GM23338 (cell line): ENCODE data around the gene ABCF3. TPM values are rescaled to one million over a fixed set of nuclear protein-coding genes. Genes with fewer than 3 reads are reported as not detected.

Experiments used
- ATAC-seq: fragments of 200-7000 bp; cut with Tn5 transposase; 3 replicates; pipeline ENCODE4 v1.9.1; 2020
- DNase-seq: peaks from one replicate; pipeline ENCODE4 v3.0.0-alpha.2; 2015; ENCODE audit warnings: low spot score
- H2AFZ ChIP-seq: fragments of 200-600 bp; sonication (generic); 2 replicates; pipeline ENCODE4 v1.8.0; 2016; ENCODE audit warnings: antibody characterized with exemption, mild to moderate bottlenecking, moderate library complexity
- H3F3A ChIP-seq: fragments of 200-600 bp; sonication (generic); replicated peaks from 2 replicates; pipeline ENCODE4 v1.8.0; 2017; ENCODE audit warnings: antibody characterized with exemption, mixed run types, low read depth
- H3K27ac ChIP-seq: fragments of 200-600 bp; sonication (generic); 2 replicates; pipeline ENCODE4 v1.6.1; 2016; ENCODE audit warnings: low read depth
- H3K27me3 ChIP-seq: fragments of 200-600 bp; sonication (generic); 2 replicates; pipeline ENCODE4 v1.8.0; 2016; ENCODE audit warnings: mild to moderate bottlenecking, mixed run types, moderate library complexity; ENCODE audit not compliant: insufficient read depth
- H3K36me3 ChIP-seq: fragments of 200-600 bp; sonication (generic); 2 replicates; pipeline ENCODE4 v1.8.0; 2016; ENCODE audit warnings: mild to moderate bottlenecking; ENCODE audit not compliant: insufficient read depth
- H3K4me1 ChIP-seq: fragments of 200-600 bp; sonication (generic); 2 replicates; pipeline ENCODE4 v1.8.0; 2016; ENCODE audit warnings: mild to moderate bottlenecking, moderate library complexity; ENCODE audit not compliant: insufficient read depth
- H3K4me2 ChIP-seq: fragments of 200-600 bp; sonication (generic); 2 replicates; pipeline ENCODE4 v1.7.1; 2017; ENCODE audit warnings: mixed run types
- H3K4me3 ChIP-seq: fragments of 200-600 bp; sonication (generic); 2 replicates; pipeline ENCODE4 v1.6.1; 2016; ENCODE audit warnings: mixed run types
- H3K79me2 ChIP-seq: fragments of 200-600 bp; sonication (generic); replicated peaks from 2 replicates; pipeline ENCODE4 v1.8.0; 2017; ENCODE audit warnings: mild to moderate bottlenecking; ENCODE audit not compliant: insufficient read depth
- H3K9me2 ChIP-seq: fragments of 200-600 bp; sonication (generic); 2 replicates; pipeline ENCODE4 v1.8.0; 2017; ENCODE audit not compliant: insufficient read depth
- H4K20me1 ChIP-seq: fragments of 200-600 bp; sonication (generic); replicated peaks from 2 replicates; pipeline ENCODE4 v1.8.0; 2017; ENCODE audit warnings: mild to moderate bottlenecking; ENCODE audit not compliant: insufficient read depth
- H3K27ac Mint-ChIP-seq: 2 replicates; pipeline ENCODE4 v1.8.0; 2020; ENCODE audit warnings: inconsistent platforms, mild to moderate bottlenecking, moderate library complexity, mixed read lengths
- H3K27me3 Mint-ChIP-seq: 3 replicates; pipeline ENCODE4 v1.8.0; 2022; ENCODE audit warnings: low read depth, mild to moderate bottlenecking, moderate library complexity, mixed read lengths, inconsistent platforms; ENCODE audit not compliant: insufficient read depth, poor library complexity
- H3K36me3 Mint-ChIP-seq: 3 replicates; pipeline ENCODE4 v1.8.0; 2021; ENCODE audit warnings: low read depth, mild to moderate bottlenecking, inconsistent platforms, moderate library complexity, mixed read lengths
- H3K4me1 Mint-ChIP-seq: 3 replicates; pipeline ENCODE4 v1.8.0; 2020; ENCODE audit warnings: mild to moderate bottlenecking, inconsistent platforms, mixed read lengths
- H3K4me3 Mint-ChIP-seq: 3 replicates; pipeline ENCODE4 v1.8.0; 2021; ENCODE audit warnings: moderate library complexity, mild to moderate bottlenecking, inconsistent platforms, mixed read lengths
- H3K9me3 Mint-ChIP-seq: 3 replicates; pipeline ENCODE4 v1.8.0; 2020; ENCODE audit warnings: moderate library complexity, mild to moderate bottlenecking, inconsistent platforms, mixed read lengths
- CREB1 ChIP-seq: fragments of 250-450 bp; sonication (Bioruptor Pico); IDR thresholded peaks from 2 replicates; pipeline ENCODE4 v1.5.0; 2020; ENCODE audit warnings: low read depth, mild to moderate bottlenecking, moderate library complexity
- EZH2 ChIP-seq: fragments of 200-600 bp; sonication (generic); IDR thresholded peaks from one replicate; pipeline ENCODE4 v1.8.0; 2017; ENCODE audit warnings: antibody characterized with exemption, mild to moderate bottlenecking, low read depth; ENCODE audit not compliant: unreplicated experiment
- EZH2phosphoT487 ChIP-seq: fragments of 200-600 bp; sonication (generic); IDR thresholded peaks from one replicate; pipeline ENCODE4 v1.8.1; 2018; ENCODE audit warnings: antibody characterized with exemption; ENCODE audit not compliant: unreplicated experiment
- JUNB ChIP-seq: IDR thresholded peaks from one replicate; pipeline ENCODE4 v1.6.1; 2016; ENCODE audit warnings: antibody characterized with exemption; ENCODE audit not compliant: unreplicated experiment
- NANOG ChIP-seq: IDR thresholded peaks from 2 replicates; pipeline ENCODE4 v1.6.1; 2016; ENCODE audit warnings: antibody characterized with exemption, borderline replicate concordance
- POLR2AphosphoS5 ChIP-seq: IDR thresholded peaks from 2 replicates; pipeline ENCODE4 v1.6.1; 2016; ENCODE audit warnings: antibody characterized with exemption, low read depth
- STAT1 ChIP-seq: IDR thresholded peaks from one replicate; pipeline ENCODE4 v1.6.1; 2016; ENCODE audit warnings: antibody characterized with exemption; ENCODE audit not compliant: unreplicated experiment
- ZNF114 ChIP-seq: fragments of 250-450 bp; sonication (Bioruptor Pico); IDR thresholded peaks from 2 replicates; pipeline ENCODE4 v1.5.0; 2020; ENCODE audit warnings: mild to moderate bottlenecking, moderate library complexity
- ZNF331 ChIP-seq: fragments of 250-450 bp; sonication (Bioruptor Pico); IDR thresholded peaks from 2 replicates; pipeline ENCODE4 v1.5.0; 2020; ENCODE audit warnings: low read depth, mild to moderate bottlenecking, moderate library complexity
- polyA plus RNA-seq: library from polyadenylated mRNA; unstranded; fragments of >200 nt; fragmentation: Nextera tagmentation; extraction: Ambion mirVana; gene quantifications from 2 replicates; pipeline ENCODE4 v1.2.1, GENCODE V29; 2016
- total RNA-seq: library from RNA; depleted of rRNA; stranded (reverse); fragments of >200 nt; shearing (Covaris generic); gene quantifications from 2 replicates; pipeline ENCODE4 v1.2.3, GENCODE V29; 2014
- TF ChIP-seq, protein P1 (sequence below), 2 experiments: fragments of 200-600 bp in 1 of 2; sonication (generic) in 1 of 2; conservative IDR thresholded peaks; 2 replicates each; pipeline versions ENCODE4 v1.5.1 to v1.6.1; 2016 to 2017; ENCODE audit warnings: antibody characterized with exemption in 2 of 2, low read depth in 2 of 2, mild to moderate bottlenecking in 2 of 2, moderate library complexity in 1 of 2
- TF ChIP-seq, protein P2 (sequence below): IDR thresholded peaks from 2 replicates; pipeline ENCODE4 v1.6.1; 2016; ENCODE audit warnings: antibody characterized with exemption
- TF ChIP-seq, protein P3 (sequence below): fragments of 250-450 bp; sonication (Bioruptor Pico); IDR thresholded peaks from 2 replicates; pipeline ENCODE4 v1.5.0; 2020; ENCODE audit warnings: mild to moderate bottlenecking, moderate library complexity
- TF ChIP-seq, protein P4 (sequence below): IDR thresholded peaks from one replicate; pipeline ENCODE4 v1.6.1; 2018; ENCODE audit warnings: antibody characterized with exemption; ENCODE audit not compliant: unreplicated experiment

The ABCF3 gene
- total and polyA plus RNA-seq, 2 experiments from 2014 or later: 33.4 to 48.9 TPM

DNA sequence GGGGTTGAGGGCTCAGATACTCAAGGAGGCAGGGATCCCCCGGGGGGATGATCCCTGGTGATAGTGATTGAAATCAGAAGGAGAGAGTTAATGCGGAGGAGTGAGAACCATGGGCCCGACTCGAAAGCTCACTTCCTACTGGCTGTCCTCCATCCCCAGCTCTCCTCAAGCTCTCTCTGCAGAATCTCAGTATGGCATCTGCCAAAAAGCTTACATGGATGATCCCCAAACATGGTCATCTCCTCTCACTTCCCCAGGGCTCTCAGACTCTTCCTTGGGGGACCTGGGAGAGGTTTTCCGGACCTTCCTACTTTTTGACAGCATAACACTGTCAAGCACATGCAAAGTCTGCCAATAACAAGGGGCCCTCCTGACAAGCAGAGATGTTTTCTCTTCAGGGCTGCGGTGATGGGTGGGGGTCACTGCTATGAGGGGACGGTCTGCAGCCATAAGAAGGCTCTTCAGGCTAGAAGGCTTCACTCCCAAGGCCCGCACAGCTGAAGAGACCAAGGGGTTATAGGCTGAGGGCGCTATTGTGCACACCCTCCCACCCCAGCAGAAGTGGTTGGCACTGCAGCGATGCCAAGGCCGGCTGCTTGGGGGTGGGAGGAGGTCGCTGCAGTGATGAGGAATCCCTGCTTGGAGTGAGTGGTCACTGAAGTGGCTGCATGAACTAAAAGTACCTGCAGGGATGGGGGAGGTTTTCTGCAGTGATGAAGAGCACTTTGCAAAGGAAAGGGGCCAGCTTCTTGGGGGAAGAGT is 42.6 kb downstream of the ABCF3 start:
- no peaks in the 10 kb centered on the region for H3K9me2 ChIP-seq
- Mint-ChIP-seq H3K27ac (no peak overlapping the region), H3K4me1 (peaks cover 5% of the 10 kb centered on the region), H3K36me3 (no peaks in the 10 kb centered on the region; the same call in 2 of the 3 replicates), H3K4me3 (peak overlapping the region; percentile 63), H3K9me3 (no peaks in the 10 kb centered on the region; the same call in 2 of the 3 replicates), H3K27me3 (peaks cover 53% of the 10 kb centered on the region)
- H2AFZ ChIP-seq: no peak overlapping the region; the same call in 1 of the 2 replicates
- H3F3A ChIP-seq: no peaks in the 10 kb centered on the region
- ATAC-seq: no peak
- H3K4me2 ChIP-seq: peak overlapping the region; percentile 90
- H3K27me3 ChIP-seq: peaks cover 76% of the 10 kb centered on the region
- H3K79me2 ChIP-seq: no peaks in the 10 kb centered on the region
- H3K36me3 ChIP-seq: no peaks in the 10 kb centered on the region
- no peak overlapping the region for H3K27ac ChIP-seq
- H3K4me1 ChIP-seq: no peaks in the 10 kb centered on the region
- H3K4me3 ChIP-seq: peak overlapping the region; percentile 63
- no peak for TF ChIP-seq EZH2
- no peak for TF ChIP-seq JUNB
- TF ChIP-seq POLR2AphosphoS5: no peak
- no peak for TF ChIP-seq ZNF331 (CRISPR knock-in tag)
- no peak for TF ChIP-seq CREB1
- TF ChIP-seq, protein P1, sequence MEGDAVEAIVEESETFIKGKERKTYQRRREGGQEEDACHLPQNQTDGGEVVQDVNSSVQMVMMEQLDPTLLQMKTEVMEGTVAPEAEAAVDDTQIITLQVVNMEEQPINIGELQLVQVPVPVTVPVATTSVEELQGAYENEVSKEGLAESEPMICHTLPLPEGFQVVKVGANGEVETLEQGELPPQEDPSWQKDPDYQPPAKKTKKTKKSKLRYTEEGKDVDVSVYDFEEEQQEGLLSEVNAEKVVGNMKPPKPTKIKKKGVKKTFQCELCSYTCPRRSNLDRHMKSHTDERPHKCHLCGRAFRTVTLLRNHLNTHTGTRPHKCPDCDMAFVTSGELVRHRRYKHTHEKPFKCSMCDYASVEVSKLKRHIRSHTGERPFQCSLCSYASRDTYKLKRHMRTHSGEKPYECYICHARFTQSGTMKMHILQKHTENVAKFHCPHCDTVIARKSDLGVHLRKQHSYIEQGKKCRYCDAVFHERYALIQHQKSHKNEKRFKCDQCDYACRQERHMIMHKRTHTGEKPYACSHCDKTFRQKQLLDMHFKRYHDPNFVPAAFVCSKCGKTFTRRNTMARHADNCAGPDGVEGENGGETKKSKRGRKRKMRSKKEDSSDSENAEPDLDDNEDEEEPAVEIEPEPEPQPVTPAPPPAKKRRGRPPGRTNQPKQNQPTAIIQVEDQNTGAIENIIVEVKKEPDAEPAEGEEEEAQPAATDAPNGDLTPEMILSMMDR (conservative IDR thresholded peaks at IDR 0.05; ENCODE audit: low read depth in 2 of 2): no peak; a peak in 1 of 4 replicates
- no peak for TF ChIP-seq ZNF114 (CRISPR knock-in tag)
- TF ChIP-seq EZH2phosphoT487: no peak
- no peak for TF ChIP-seq STAT1
- TF ChIP-seq, protein P2, sequence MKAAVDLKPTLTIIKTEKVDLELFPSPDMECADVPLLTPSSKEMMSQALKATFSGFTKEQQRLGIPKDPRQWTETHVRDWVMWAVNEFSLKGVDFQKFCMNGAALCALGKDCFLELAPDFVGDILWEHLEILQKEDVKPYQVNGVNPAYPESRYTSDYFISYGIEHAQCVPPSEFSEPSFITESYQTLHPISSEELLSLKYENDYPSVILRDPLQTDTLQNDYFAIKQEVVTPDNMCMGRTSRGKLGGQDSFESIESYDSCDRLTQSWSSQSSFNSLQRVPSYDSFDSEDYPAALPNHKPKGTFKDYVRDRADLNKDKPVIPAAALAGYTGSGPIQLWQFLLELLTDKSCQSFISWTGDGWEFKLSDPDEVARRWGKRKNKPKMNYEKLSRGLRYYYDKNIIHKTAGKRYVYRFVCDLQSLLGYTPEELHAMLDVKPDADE: no peak
- TF ChIP-seq, protein P3, sequence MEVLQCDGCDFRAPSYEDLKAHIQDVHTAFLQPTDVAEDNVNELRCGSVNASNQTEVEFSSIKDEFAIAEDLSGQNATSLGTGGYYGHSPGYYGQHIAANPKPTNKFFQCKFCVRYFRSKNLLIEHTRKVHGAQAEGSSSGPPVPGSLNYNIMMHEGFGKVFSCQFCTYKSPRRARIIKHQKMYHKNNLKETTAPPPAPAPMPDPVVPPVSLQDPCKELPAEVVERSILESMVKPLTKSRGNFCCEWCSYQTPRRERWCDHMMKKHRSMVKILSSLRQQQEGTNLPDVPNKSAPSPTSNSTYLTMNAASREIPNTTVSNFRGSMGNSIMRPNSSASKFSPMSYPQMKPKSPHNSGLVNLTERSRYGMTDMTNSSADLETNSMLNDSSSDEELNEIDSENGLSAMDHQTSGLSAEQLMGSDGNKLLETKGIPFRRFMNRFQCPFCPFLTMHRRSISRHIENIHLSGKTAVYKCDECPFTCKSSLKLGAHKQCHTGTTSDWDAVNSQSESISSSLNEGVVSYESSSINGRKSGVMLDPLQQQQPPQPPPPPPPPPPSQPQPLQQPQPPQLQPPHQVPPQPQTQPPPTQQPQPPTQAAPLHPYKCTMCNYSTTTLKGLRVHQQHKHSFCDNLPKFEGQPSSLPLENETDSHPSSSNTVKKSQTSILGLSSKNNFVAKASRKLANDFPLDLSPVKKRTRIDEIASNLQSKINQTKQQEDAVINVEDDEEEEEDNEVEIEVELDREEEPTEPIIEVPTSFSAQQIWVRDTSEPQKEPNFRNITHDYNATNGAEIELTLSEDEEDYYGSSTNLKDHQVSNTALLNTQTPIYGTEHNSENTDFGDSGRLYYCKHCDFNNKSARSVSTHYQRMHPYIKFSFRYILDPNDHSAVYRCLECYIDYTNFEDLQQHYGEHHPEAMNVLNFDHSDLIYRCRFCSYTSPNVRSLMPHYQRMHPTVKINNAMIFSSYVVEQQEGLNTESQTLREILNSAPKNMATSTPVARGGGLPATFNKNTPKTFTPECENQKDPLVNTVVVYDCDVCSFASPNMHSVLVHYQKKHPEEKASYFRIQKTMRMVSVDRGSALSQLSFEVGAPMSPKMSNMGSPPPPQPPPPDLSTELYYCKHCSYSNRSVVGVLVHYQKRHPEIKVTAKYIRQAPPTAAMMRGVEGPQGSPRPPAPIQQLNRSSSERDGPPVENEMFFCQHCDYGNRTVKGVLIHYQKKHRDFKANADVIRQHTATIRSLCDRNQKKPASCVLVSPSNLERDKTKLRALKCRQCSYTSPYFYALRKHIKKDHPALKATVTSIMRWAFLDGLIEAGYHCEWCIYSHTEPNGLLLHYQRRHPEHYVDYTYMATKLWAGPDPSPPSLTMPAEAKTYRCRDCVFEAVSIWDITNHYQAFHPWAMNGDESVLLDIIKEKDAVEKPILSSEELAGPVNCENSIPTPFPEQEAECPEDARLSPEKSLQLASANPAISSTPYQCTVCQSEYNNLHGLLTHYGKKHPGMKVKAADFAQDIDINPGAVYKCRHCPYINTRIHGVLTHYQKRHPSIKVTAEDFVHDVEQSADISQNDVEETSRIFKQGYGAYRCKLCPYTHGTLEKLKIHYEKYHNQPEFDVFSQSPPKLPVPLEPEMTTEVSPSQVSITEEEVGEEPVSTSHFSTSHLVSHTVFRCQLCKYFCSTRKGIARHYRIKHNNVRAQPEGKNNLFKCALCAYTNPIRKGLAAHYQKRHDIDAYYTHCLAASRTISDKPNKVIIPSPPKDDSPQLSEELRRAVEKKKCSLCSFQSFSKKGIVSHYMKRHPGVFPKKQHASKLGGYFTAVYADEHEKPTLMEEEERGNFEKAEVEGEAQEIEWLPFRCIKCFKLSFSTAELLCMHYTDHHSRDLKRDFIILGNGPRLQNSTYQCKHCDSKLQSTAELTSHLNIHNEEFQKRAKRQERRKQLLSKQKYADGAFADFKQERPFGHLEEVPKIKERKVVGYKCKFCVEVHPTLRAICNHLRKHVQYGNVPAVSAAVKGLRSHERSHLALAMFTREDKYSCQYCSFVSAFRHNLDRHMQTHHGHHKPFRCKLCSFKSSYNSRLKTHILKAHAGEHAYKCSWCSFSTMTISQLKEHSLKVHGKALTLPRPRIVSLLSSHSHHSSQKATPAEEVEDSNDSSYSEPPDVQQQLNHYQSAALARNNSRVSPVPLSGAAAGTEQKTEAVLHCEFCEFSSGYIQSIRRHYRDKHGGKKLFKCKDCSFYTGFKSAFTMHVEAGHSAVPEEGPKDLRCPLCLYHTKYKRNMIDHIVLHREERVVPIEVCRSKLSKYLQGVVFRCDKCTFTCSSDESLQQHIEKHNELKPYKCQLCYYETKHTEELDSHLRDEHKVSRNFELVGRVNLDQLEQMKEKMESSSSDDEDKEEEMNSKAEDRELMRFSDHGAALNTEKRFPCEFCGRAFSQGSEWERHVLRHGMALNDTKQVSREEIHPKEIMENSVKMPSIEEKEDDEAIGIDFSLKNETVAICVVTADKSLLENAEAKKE (CRISPR knock-in tag): no peak
- TF ChIP-seq NANOG: no peak
- TF ChIP-seq, protein P4, sequence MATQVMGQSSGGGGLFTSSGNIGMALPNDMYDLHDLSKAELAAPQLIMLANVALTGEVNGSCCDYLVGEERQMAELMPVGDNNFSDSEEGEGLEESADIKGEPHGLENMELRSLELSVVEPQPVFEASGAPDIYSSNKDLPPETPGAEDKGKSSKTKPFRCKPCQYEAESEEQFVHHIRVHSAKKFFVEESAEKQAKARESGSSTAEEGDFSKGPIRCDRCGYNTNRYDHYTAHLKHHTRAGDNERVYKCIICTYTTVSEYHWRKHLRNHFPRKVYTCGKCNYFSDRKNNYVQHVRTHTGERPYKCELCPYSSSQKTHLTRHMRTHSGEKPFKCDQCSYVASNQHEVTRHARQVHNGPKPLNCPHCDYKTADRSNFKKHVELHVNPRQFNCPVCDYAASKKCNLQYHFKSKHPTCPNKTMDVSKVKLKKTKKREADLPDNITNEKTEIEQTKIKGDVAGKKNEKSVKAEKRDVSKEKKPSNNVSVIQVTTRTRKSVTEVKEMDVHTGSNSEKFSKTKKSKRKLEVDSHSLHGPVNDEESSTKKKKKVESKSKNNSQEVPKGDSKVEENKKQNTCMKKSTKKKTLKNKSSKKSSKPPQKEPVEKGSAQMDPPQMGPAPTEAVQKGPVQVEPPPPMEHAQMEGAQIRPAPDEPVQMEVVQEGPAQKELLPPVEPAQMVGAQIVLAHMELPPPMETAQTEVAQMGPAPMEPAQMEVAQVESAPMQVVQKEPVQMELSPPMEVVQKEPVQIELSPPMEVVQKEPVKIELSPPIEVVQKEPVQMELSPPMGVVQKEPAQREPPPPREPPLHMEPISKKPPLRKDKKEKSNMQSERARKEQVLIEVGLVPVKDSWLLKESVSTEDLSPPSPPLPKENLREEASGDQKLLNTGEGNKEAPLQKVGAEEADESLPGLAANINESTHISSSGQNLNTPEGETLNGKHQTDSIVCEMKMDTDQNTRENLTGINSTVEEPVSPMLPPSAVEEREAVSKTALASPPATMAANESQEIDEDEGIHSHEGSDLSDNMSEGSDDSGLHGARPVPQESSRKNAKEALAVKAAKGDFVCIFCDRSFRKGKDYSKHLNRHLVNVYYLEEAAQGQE: no peak
- H4K20me1 ChIP-seq: 0 out of 2 replicates have a peak, but pooled peaks cover 6% of the 10 kb centered on the region
- no peak for DNase-seq
